Fibroblast of upper back skin (primary cell): ENCODE results near the gene C9orf50.

ENCODE experiments used
- DNase-seq: peaks from one replicate; pipeline ENCODE4 v3.0.0-alpha.2; 2013

The C9orf50 gene

GRCh38 chr9:129587487-129588262 lies 33.2 kb downstream of the C9orf50 start:
- peak; percentile 71 for DNase-seq

GRCh38 chr9:129586685-129587084 lies 34.2 kb downstream of the C9orf50 start:
- DNase-seq, result peak; percentile 42

- peak; percentile 24 for DNase-seq
Observed at GRCh38 chr9:129586245-129586644, 34.7 kb downstream of the C9orf50 start.

GRCh38 chr9:129585352-129585751 lies 35.5 kb downstream of the C9orf50 start:
- no peak for DNase-seq

GRCh38 chr9:129584136-129584535 lies 36.8 kb downstream of the C9orf50 start:
- peak; percentile 88 for DNase-seq

GRCh38 chr9:129583308-129584038 lies 37.4 kb downstream of the C9orf50 start:
- peak; percentile 34 for DNase-seq

- DNase-seq, result no peak
Observed at GRCh38 chr9:129582855-129583254, 38.0 kb downstream of the C9orf50 start.

- no peak for DNase-seq
Observed at GRCh38 chr9:129581505-129582189, 39.3 kb downstream of the C9orf50 start.

- no peak for DNase-seq
Observed at GRCh38 chr9:129580211-129580915, 40.5 kb downstream of the C9orf50 start.

- DNase-seq, result no peak
Observed at GRCh38 chr9:129579294-129579693, 41.6 kb downstream of the C9orf50 start.

GRCh38 chr9:129576546-129577543 lies 44.1 kb downstream of the C9orf50 start:
- peak; percentile 85 for DNase-seq

GRCh38 chr9:129575818-129576217 lies 45.1 kb downstream of the C9orf50 start:
- peak; percentile 59 for DNase-seq

GRCh38 chr9:129574911-129575585 lies 45.9 kb downstream of the C9orf50 start:
- DNase-seq, result peak; percentile 41

- DNase-seq, result no peak
Observed at GRCh38 chr9:129573977-129574376, 46.9 kb downstream of the C9orf50 start.

GRCh38 chr9:129572517-129572916 lies 48.4 kb downstream of the C9orf50 start:
- no peak for DNase-seq

- DNase-seq, result no peak
Observed at GRCh38 chr9:129572052-129572425, 48.9 kb downstream of the C9orf50 start.

GRCh38 chr9:129571298-129572051 lies 49.4 kb downstream of the C9orf50 start:
- no peak for DNase-seq

GRCh38 chr9:129570450-129571297 lies 50.2 kb downstream of the C9orf50 start:
- DNase-seq, result peak; percentile 99
